ENCODE results near the gene HERC5. TPM values are rescaled to one million over a fixed set of nuclear protein-coding genes. Genes with fewer than 3 reads are reported as not detected.

HERC5 gene
- total and polyA plus RNA-seq, 8 donors, result 1.7 to 11.6 (median 3.2) TPM; not detected in 1

DNA sequence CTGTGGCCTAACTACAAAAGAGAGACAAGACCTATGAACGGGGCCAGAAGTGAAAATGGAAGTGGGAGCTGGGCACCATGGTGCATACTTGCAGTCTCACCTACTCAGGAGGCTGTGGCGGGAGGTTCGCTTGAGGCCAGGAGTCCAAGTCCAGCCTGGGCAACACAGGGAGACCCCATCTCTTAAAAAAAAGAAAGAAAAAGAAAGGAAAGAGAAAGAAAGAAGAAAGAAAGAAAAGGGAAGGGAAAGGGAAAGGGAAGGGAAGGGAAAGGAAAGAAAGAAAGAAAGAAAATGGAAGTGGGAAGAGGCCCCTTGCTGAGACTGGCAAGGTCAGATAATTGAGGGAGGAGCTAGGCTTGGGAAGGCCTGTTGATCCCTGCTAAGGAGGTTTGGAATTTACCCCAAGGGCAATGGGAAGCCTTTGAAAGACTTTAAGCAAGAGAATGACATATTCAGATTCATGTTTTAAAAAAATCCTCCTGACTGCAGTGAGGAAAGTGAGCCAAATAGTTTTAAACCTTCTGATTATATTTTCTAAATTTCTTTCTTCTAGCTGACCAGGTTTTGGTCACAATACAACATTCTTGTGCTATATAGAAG lies 17.7 kb upstream of the HERC5 start:
- no peak for DNase-seq
- 91 to 100% (median 97%) methylated on average over 3 of the region's 3 CpGs for WGBS, 5 donors
- Histone ChIP-seq H3K27me3 (no peaks in the 10 kb centered on the region), H3K4me1 (no peaks in the 10 kb centered on the region), H3K4me3 (no peak overlapping the region), H3K27ac (no peak overlapping the region), H3K9me3 (no peaks in the 10 kb centered on the region), H3K36me3 (peaks cover 5 to 40% (median 21%) of the 10 kb centered on the region in 4 donors)
- intact Hi-C loops (cut with DNase I; ENCODE audit: low total_unique reads), result no loop called here
- TF ChIP-seq POLR2A (IDR thresholded peaks at IDR 0.05) (no peak), POLR2AphosphoS5 (IDR thresholded peaks at IDR 0.05) (no peak), EP300 (IDR thresholded peaks at IDR 0.05) (no peak)
- TF ChIP-seq, protein P1, sequence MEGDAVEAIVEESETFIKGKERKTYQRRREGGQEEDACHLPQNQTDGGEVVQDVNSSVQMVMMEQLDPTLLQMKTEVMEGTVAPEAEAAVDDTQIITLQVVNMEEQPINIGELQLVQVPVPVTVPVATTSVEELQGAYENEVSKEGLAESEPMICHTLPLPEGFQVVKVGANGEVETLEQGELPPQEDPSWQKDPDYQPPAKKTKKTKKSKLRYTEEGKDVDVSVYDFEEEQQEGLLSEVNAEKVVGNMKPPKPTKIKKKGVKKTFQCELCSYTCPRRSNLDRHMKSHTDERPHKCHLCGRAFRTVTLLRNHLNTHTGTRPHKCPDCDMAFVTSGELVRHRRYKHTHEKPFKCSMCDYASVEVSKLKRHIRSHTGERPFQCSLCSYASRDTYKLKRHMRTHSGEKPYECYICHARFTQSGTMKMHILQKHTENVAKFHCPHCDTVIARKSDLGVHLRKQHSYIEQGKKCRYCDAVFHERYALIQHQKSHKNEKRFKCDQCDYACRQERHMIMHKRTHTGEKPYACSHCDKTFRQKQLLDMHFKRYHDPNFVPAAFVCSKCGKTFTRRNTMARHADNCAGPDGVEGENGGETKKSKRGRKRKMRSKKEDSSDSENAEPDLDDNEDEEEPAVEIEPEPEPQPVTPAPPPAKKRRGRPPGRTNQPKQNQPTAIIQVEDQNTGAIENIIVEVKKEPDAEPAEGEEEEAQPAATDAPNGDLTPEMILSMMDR (IDR thresholded peaks at IDR 0.05), result no peak

DNA sequence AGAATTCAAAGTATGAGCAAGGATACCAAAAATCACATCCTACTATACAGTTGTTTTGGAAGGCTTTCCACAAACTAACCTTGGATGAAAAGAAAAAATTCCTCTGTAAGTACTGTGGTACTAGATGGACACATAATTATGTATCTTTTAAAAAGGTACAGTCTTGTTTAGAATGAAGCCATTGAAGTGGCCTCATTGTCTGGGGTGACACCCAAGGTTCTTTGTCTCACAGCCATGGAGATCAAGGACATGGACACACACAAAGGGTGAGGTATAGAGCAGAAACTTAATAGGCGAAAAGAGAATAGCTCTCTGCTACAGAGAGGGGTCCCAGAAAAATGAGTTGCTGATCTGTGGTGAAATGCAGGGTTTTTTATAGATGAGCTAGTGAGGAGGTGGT lies 16.8 kb upstream of the HERC5 start:
- H3K4me3 ChIP-seq, result no peak overlapping the region
- intact Hi-C loops (cut with DNase I; ENCODE audit: low total_unique reads), result no loop called here
- DNase-seq, result no peak
- H3K36me3 ChIP-seq, result peaks cover 5 to 40% (median 18%) of the 10 kb centered on the region in 4 donors
- TF ChIP-seq POLR2AphosphoS5 (IDR thresholded peaks at IDR 0.05) (no peak), EP300 (IDR thresholded peaks at IDR 0.05) (no peak), POLR2A (IDR thresholded peaks at IDR 0.05) (no peak)
- TF ChIP-seq, protein P1 (IDR thresholded peaks at IDR 0.05), result no peak
- H3K27me3 ChIP-seq, result no peaks in the 10 kb centered on the region
- no peaks in the 10 kb centered on the region for H3K4me1 ChIP-seq
- no peak overlapping the region for H3K27ac ChIP-seq
- no peaks in the 10 kb centered on the region for H3K9me3 ChIP-seq
- 85 to 100% (median 96%) methylated on average over 1 of the region's 1 CpG for WGBS, 5 donors

DNA sequence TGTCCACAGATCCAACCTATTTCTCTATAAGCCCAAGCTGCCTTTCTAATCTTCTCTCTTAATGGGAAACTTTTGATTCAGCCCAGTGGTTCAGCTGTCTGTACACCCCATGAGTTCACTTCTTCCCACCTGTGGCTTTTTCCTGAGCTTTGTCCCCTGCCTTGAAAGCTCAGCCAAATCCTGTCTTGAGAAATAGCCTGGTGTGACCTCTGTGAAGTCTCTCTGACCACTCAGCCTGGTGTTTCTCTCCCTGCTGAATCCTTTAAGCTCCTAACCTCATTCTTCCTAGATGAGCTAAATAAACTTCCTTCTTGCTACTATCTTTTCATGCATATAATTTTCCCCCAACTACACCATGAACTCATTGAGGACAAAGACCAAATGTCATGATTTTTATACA lies 15.2 kb upstream of the HERC5 start:
- no peaks in the 10 kb centered on the region for H3K4me1 ChIP-seq
- no peak for DNase-seq
- no peak overlapping the region for H3K27ac ChIP-seq
- TF ChIP-seq POLR2AphosphoS5 (IDR thresholded peaks at IDR 0.05) (no peak), EP300 (IDR thresholded peaks at IDR 0.05) (no peak), POLR2A (IDR thresholded peaks at IDR 0.05) (no peak)
- TF ChIP-seq, protein P1 (IDR thresholded peaks at IDR 0.05), result no peak
- H3K9me3 ChIP-seq, result no peaks in the 10 kb centered on the region
- no peak overlapping the region for H3K4me3 ChIP-seq
- no peaks in the 10 kb centered on the region for H3K27me3 ChIP-seq
- H3K36me3 ChIP-seq, result peaks cover 5 to 38% (median 14%) of the 10 kb centered on the region in 4 donors
- intact Hi-C loops (cut with DNase I; ENCODE audit: low total_unique reads), result no loop called here

DNA sequence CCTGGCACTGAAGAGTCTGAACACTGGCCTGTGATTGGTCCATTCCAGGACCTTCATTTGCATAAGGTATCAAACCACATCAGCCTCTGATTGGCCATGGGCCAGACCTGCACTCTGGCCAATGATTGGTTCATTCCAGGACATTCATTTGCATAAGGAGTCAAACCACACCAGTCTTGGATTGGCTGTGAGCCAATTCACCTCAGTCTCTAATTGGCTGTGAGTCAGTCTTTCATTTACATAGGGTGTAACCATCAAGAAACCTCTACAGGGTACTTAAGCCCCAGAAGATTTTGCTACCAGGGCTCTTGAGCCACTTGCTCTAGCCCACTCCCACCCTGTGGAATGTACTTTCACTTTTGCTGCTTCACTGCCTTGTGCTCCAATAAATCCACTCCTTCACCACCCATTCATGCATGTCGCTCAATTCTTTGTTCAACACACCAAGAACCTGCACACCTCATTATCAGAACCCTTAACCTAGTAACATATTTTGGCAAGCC lies 14.2 kb upstream of the HERC5 start:
- no peaks in the 10 kb centered on the region for H3K4me1 ChIP-seq
- TF ChIP-seq POLR2AphosphoS5 (IDR thresholded peaks at IDR 0.05) (no peak), EP300 (IDR thresholded peaks at IDR 0.05) (no peak), POLR2A (IDR thresholded peaks at IDR 0.05) (no peak)
- TF ChIP-seq, protein P1 (IDR thresholded peaks at IDR 0.05), result no peak
- H3K27ac ChIP-seq, result no peak overlapping the region
- H3K27me3 ChIP-seq, result no peaks in the 10 kb centered on the region
- H3K9me3 ChIP-seq, result no peaks in the 10 kb centered on the region
- peaks cover 5 to 34% (median 14%) of the 10 kb centered on the region in 4 donors for H3K36me3 ChIP-seq
- WGBS, 5 donors, result 91 to 100% (median 97%) methylated on average over 1 of the region's 1 CpG
- no peak for DNase-seq
- no peak overlapping the region for H3K4me3 ChIP-seq
- intact Hi-C loops (cut with DNase I; ENCODE audit: low total_unique reads), result no loop called here
